ENCODE results near the gene PILRA. TPM values are rescaled to one million over a fixed set of nuclear protein-coding genes. Genes with fewer than 3 reads are reported as not detected.

PILRA gene
- total RNA-seq, 1 donor from 2014 or later: 36.9 TPM

- no peaks in the 10 kb centered on the region for H3K36me3 ChIP-seq
- no peaks in the 10 kb centered on the region for H3K9me3 ChIP-seq
- no peak for ATAC-seq
- H3K27ac ChIP-seq: no peak overlapping the region
- no peak for TF ChIP-seq CTCF (IDR thresholded peaks at IDR 0.05)
- H3K4me3 ChIP-seq: no peak overlapping the region
- H3K27me3 ChIP-seq: no peaks in the 10 kb centered on the region
- DNase-seq: no peak
- H3K4me1 ChIP-seq: no peaks in the 10 kb centered on the region
- intact Hi-C loops (cut with DNase I): no loop called here
These were observed 46.5 kb downstream of the PILRA start for GRCh38 chr7:100419660-100420226.

GRCh38 chr7:100423315-100423714 is 50.0 kb downstream of the PILRA start:
- no peaks in the 10 kb centered on the region for H3K9me3 ChIP-seq
- H3K36me3 ChIP-seq: no peaks in the 10 kb centered on the region
- ATAC-seq (no peak), DNase-seq (no peak)
- H3K4me3 ChIP-seq: no peak overlapping the region
- intact Hi-C loops (cut with DNase I): no loop called here
- no peak for TF ChIP-seq CTCF (IDR thresholded peaks at IDR 0.05)
- H3K27ac ChIP-seq: no peak overlapping the region
- no peaks in the 10 kb centered on the region for H3K27me3 ChIP-seq
- peaks cover 5% of the 10 kb centered on the region for H3K4me1 ChIP-seq

- Histone ChIP-seq H3K9me3 (no peaks in the 10 kb centered on the region), H3K27me3 (no peaks in the 10 kb centered on the region), H3K4me1 (peaks cover 5% of the 10 kb centered on the region), H3K4me3 (no peak overlapping the region), H3K27ac (no peak overlapping the region), H3K36me3 (no peaks in the 10 kb centered on the region)
- intact Hi-C loops (cut with DNase I): no loop called here
- ATAC-seq (no peak), DNase-seq (no peak)
- TF ChIP-seq CTCF (IDR thresholded peaks at IDR 0.05): no peak
These were observed 52.1 kb downstream of the PILRA start for GRCh38 chr7:100425347-100425746.

GRCh38 chr7:100426516-100426915 is 53.2 kb downstream of the PILRA start:
- Histone ChIP-seq H3K27ac (no peak overlapping the region), H3K4me3 (no peak overlapping the region), H3K27me3 (no peaks in the 10 kb centered on the region), H3K36me3 (no peaks in the 10 kb centered on the region), H3K9me3 (no peaks in the 10 kb centered on the region), H3K4me1 (peaks cover 16% of the 10 kb centered on the region)
- intact Hi-C loops (cut with DNase I): no loop called here
- TF ChIP-seq CTCF (IDR thresholded peaks at IDR 0.05): no peak
- no peak for ATAC-seq
- DNase-seq: no peak

GRCh38 chr7:100427762-100428198 is 54.5 kb downstream of the PILRA start:
- DNase-seq: no peak
- intact Hi-C loops (cut with DNase I): no loop called here
- Histone ChIP-seq H3K27ac (peak overlapping the region; percentile 100), H3K9me3 (no peaks in the 10 kb centered on the region), H3K4me3 (peak overlapping the region; percentile 90), H3K27me3 (no peaks in the 10 kb centered on the region), H3K36me3 (peaks cover 7% of the 10 kb centered on the region), H3K4me1 (peaks cover 24% of the 10 kb centered on the region)
- no peak for ATAC-seq
- no peak for TF ChIP-seq CTCF (IDR thresholded peaks at IDR 0.05)
